ENCODE measurements around the gene PRKCE.

The PRKCE gene

DNA sequence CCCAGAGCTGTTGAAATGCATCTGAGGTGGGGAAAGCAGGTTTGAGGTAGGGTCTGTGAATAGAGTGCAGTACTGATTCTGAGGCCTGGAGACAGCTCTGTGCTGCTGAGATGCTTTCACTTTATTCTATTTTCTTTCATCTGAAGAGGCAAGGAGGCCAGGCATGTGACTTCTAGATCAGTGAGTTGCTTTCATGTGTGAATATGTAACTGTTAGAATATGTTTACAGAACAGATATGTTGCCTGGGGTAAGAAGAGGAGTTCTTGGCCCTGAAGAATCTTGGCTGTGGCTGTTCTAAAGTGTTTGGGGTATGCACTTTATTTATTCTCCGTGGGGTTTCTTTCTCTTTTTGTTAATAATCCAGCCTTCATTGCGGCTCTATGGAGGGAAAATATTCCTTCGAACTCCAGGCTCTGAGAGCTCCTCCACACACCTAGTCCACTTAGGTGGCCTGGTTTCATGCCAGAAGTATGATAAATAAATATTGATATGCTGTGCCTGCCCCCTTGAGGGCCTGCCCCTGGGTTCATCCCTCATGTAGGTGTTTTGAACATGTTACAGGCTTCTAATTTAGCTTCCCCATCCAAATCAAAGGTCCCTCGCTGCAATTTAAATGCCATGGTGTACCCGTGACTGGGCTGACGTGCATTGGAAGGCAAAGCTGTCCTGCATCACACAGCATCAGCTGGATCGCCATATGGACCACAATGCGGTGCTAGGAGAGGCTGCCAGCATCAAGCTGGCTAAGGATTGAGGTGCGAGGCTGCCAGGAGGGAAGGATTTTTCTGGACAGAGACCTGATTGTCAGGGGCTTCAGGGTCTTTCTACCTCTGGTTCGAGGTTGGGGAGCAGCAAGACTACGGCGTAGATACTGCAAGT lies 102.9 kb downstream of the PRKCE start:
- Histone ChIP-seq H3K4me3 (no peak overlapping the region), H3K4me1 (no peaks in the 10 kb centered on the region), H3K9me3 (no peaks in the 10 kb centered on the region), H3K36me3 (no peaks in the 10 kb centered on the region), H3K27ac (no peak overlapping the region), H3K27me3 (no peaks in the 10 kb centered on the region)
- TF ChIP-seq, protein P1, sequence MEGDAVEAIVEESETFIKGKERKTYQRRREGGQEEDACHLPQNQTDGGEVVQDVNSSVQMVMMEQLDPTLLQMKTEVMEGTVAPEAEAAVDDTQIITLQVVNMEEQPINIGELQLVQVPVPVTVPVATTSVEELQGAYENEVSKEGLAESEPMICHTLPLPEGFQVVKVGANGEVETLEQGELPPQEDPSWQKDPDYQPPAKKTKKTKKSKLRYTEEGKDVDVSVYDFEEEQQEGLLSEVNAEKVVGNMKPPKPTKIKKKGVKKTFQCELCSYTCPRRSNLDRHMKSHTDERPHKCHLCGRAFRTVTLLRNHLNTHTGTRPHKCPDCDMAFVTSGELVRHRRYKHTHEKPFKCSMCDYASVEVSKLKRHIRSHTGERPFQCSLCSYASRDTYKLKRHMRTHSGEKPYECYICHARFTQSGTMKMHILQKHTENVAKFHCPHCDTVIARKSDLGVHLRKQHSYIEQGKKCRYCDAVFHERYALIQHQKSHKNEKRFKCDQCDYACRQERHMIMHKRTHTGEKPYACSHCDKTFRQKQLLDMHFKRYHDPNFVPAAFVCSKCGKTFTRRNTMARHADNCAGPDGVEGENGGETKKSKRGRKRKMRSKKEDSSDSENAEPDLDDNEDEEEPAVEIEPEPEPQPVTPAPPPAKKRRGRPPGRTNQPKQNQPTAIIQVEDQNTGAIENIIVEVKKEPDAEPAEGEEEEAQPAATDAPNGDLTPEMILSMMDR (IDR thresholded peaks at IDR 0.05): no peak
- DNase-seq: no peak
- intact Hi-C loops (cut with DNase I; ENCODE audit: low total_unique reads): no loop called here

DNA sequence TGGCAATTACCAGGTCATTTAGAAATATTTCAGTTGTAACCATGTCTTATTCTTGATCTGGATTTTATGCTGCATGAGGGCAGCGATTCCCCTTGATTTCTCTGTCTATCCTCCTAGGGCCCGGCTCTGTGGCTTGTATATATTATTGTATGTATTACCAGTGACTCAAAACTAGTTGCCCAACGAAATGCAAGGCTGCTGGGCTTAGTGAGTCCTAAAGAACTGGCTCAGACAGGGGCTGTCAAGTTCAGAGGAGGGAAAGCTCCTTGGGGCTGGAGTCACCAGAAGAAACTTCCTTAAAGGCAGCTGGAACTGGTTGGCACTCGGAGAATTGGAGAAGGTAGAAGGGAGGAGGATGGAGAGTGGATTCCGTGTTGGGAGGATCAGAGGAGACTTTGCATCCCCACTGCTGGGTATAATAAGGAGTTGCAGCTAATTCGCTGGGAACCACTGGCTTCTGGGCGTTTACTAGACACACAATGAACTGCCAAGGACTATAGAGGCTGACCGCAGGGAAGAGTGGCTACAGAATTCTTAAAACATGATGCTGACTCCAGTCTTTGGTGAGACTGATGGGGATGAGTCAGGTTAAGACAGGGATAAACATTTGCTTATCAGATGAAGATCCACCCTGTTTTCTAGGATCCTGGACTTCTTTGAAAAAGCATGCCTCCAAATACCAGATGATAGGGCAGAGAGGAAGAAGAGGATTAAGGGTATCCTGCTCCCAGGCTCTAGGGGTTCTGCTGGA lies 104.3 kb downstream of the PRKCE start:
- Histone ChIP-seq H3K9me3 (no peaks in the 10 kb centered on the region), H3K27ac (no peak overlapping the region), H3K27me3 (no peaks in the 10 kb centered on the region), H3K4me3 (no peak overlapping the region), H3K4me1 (no peaks in the 10 kb centered on the region), H3K36me3 (no peaks in the 10 kb centered on the region)
- TF ChIP-seq, protein P1 (IDR thresholded peaks at IDR 0.05): no peak
- no peak for DNase-seq
- intact Hi-C loops (cut with DNase I; ENCODE audit: low total_unique reads): no loop called here

DNA sequence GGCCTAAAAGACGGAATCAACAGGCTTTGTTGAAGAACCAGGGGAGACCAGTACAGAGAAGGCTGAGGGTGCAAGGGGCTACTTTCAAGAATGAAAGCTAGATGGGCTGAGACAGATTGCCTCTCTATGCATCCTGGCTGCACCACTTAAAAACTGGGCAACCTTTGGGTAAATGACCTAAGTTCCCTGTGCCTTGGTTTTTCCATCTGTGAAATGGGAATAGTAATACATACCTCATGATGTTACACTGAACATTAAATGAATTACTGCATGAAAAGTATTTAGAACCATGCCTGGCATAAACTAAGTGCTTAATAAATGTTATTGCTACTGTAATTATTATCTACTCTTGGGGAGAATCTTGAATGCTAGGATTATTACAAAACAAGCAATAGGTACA lies 106.5 kb downstream of the PRKCE start:
- H3K27me3 ChIP-seq: no peaks in the 10 kb centered on the region
- DNase-seq: no peak
- no peak overlapping the region for H3K27ac ChIP-seq
- H3K36me3 ChIP-seq: no peaks in the 10 kb centered on the region
- H3K9me3 ChIP-seq: no peaks in the 10 kb centered on the region
- H3K4me3 ChIP-seq: no peak overlapping the region
- intact Hi-C loops (cut with DNase I; ENCODE audit: low total_unique reads): no loop called here
- no peaks in the 10 kb centered on the region for H3K4me1 ChIP-seq
- TF ChIP-seq, protein P1 (IDR thresholded peaks at IDR 0.05): no peak

DNA sequence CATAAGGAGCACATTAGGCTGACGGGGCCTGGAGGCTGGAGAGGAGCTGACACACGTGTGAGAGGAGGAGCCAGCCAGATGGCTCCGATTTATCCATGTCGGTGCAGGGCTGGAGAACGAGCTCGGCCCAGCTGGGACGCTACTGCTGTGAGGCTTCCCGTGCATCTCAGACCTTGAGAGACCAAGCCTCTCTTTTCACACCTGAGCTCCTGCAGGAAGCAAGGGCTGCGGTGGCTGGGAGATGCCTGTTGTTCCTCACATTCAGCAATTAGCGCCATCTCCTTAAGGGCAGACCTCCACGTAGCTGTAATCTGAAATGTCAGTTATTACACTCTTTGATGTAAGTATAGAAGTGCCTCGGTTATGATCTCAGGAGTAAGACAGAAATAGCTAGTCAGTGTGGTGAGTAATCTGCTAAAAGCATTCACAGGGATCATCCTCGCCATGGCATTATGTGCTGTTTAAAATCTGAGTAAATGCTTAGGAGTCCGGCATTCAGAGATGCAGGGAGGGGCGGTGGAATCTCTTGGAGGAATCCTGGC lies 107.9 kb downstream of the PRKCE start:
- TF ChIP-seq, protein P1 (IDR thresholded peaks at IDR 0.05): no peak
- H3K4me3 ChIP-seq: no peak overlapping the region
- no peaks in the 10 kb centered on the region for H3K4me1 ChIP-seq
- H3K27ac ChIP-seq: no peak overlapping the region
- no peak for DNase-seq
- no peaks in the 10 kb centered on the region for H3K9me3 ChIP-seq
- H3K27me3 ChIP-seq: no peaks in the 10 kb centered on the region
- intact Hi-C loops (cut with DNase I; ENCODE audit: low total_unique reads): no loop called here
- no peaks in the 10 kb centered on the region for H3K36me3 ChIP-seq

DNA sequence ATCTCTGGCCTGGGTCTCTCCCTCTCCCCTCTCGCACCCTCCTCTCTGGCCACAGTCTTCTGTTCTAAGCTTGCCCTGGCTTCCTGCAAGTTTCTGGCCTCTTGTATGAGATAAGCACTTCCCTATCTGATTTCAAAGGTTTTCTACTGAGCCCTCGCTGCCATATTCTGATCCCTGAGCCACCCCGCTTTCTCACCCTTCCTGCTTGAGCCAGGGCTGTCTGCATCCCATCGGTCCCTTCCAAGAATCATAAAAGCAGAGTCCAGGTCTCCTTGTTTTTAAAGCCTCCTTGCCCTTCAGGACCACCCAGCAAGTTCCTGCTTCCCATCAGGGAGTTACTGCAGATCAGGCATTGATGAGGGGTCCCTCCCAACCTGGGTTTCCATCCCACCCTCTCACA lies 110.2 kb downstream of the PRKCE start:
- Histone ChIP-seq H3K4me1 (peaks cover 0 to 18% (median 9%) of the 10 kb centered on the region in 4 donors), H3K9me3 (no peaks in the 10 kb centered on the region), H3K36me3 (no peaks in the 10 kb centered on the region), H3K27me3 (no peaks in the 10 kb centered on the region), H3K27ac (no peak overlapping the region), H3K4me3 (no peak overlapping the region)
- intact Hi-C loops (cut with DNase I; ENCODE audit: low total_unique reads): no loop called here
- TF ChIP-seq, protein P1 (IDR thresholded peaks at IDR 0.05): no peak
- DNase-seq: no peak
